GM19468 (cell line): ENCODE measurements around the gene FANCM.

Experiments used
- ATAC-seq: cut with Tn5 transposase; IDR thresholded peaks from one replicate; pipeline ENCODE4 v1.9.1; 2021; ENCODE audit warnings: mild to moderate bottlenecking, moderate library complexity, moderate number of reproducible peaks; ENCODE audit not compliant: unreplicated experiment; ENCODE audit errors: extremely low read depth

Gene FANCM

GRCh38 chr14:45135659-45136395 is at the start of gene FANCM:
Gene FANCM (plus strand): TSS chr14:45135930. CDS start chr14:45136032, 102 bp downstream.
- ATAC-seq: no peak

- no peak for ATAC-seq
Observed at GRCh38 chr14:45089813-45090212, 45.9 kb upstream of the FANCM start.

GRCh38 chr14:45091710-45092109 is 44.0 kb upstream of the FANCM start:
- no peak for ATAC-seq

- no peak for ATAC-seq
Observed at GRCh38 chr14:45094275-45094674, 41.5 kb upstream of the FANCM start.

GRCh38 chr14:45095143-45095542 is 40.6 kb upstream of the FANCM start:
- no peak for ATAC-seq

- ATAC-seq: no peak
Observed at GRCh38 chr14:45096218-45096617, 39.5 kb upstream of the FANCM start.

- ATAC-seq: no peak
Observed at GRCh38 chr14:45103806-45104205, 31.9 kb upstream of the FANCM start.

GRCh38 chr14:45104561-45104960 is 31.2 kb upstream of the FANCM start:
- no peak for ATAC-seq

- ATAC-seq: no peak
Observed at GRCh38 chr14:45112896-45113781, 22.6 kb upstream of the FANCM start.

GRCh38 chr14:45114327-45114726 is 21.4 kb upstream of the FANCM start:
- no peak for ATAC-seq

- ATAC-seq: no peak
Observed at GRCh38 chr14:45118594-45118993, 17.1 kb upstream of the FANCM start.

- ATAC-seq: no peak
Observed at GRCh38 chr14:45120096-45120495, 15.6 kb upstream of the FANCM start.

GRCh38 chr14:45123271-45123670 is 12.5 kb upstream of the FANCM start:
- no peak for ATAC-seq

GRCh38 chr14:45125754-45126153 is 10.0 kb upstream of the FANCM start:
- no peak for ATAC-seq

GRCh38 chr14:45128963-45129629 is 6.6 kb upstream of the FANCM start:
- ATAC-seq: no peak

GRCh38 chr14:45133683-45134050 is 2.1 kb upstream of the FANCM start:
- no peak for ATAC-seq

GRCh38 chr14:45134051-45134958 is 1.4 kb upstream of the FANCM start, which contains the start of gene FKBP3:
Gene FKBP3 (minus strand): TSS chr14:45134481. CDS start chr14:45134456, 25 bp downstream.
- peak; percentile 94 for ATAC-seq

GRCh38 chr14:45135156-45135555 is 574 bp upstream of the FANCM start:
- no peak for ATAC-seq

- ATAC-seq: no peak
Observed at GRCh38 chr14:45136399-45136798, 669 bp downstream of the FANCM start.
